Suprapubic skin (tissue), 4 donors: ENCODE results near the gene JAML. TPM values are rescaled to one million over a fixed set of nuclear protein-coding genes. Genes with fewer than 3 reads are reported as not detected.

Experiments
- DNase-seq, 2 donors: peaks; one replicate each; pipeline ENCODE4 v3.0.0-alpha.2; 2019; ENCODE audit warnings: low spot score in 2 of 2
- H3K27ac ChIP-seq: fragments of 200-600 bp; sonication (generic); one replicate; pipeline ENCODE4 v1.5.1; 2019
- H3K27me3 ChIP-seq: fragments of 200-600 bp; sonication (generic); one replicate; pipeline ENCODE4 v1.5.1; 2019
- H3K36me3 ChIP-seq: fragments of 200-600 bp; sonication (generic); one replicate; pipeline ENCODE4 v1.5.1; 2019
- H3K4me1 ChIP-seq: fragments of 200-600 bp; sonication (generic); one replicate; pipeline ENCODE4 v1.5.1; 2019
- H3K4me3 ChIP-seq: fragments of 200-600 bp; sonication (generic); one replicate; pipeline ENCODE4 v1.5.1; 2019; ENCODE audit warnings: mild to moderate bottlenecking
- H3K9me3 ChIP-seq: fragments of 200-600 bp; sonication (generic); one replicate; pipeline ENCODE4 v1.5.1; 2019
- CTCF ChIP-seq, 2 donors: fragments of 200-600 bp in 1 of 2; fragments of 450-650 bp in 1 of 2; sonication (generic) in 1 of 2; IDR thresholded peaks; one replicate each; pipeline ENCODE4 v1.5.1; 2016 to 2019; ENCODE audit warnings: antibody characterized with exemption in 2 of 2, mild to moderate bottlenecking in 1 of 2, moderate library complexity in 1 of 2
- EP300 ChIP-seq: sonication (generic); formaldehyde crosslinking; IDR thresholded peaks from one replicate; pipeline ENCODE4 v1.6.1; 2017; ENCODE audit warnings: antibody characterized with exemption
- POLR2A ChIP-seq, 2 donors: fragments of 450-650 bp; IDR thresholded peaks; one replicate each; pipeline ENCODE4 v1.6.1; 2017; ENCODE audit warnings: antibody characterized with exemption in 2 of 2, mild to moderate bottlenecking in 2 of 2, moderate library complexity in 2 of 2
- POLR2AphosphoS5 ChIP-seq, 3 donors: sonication (generic); formaldehyde crosslinking; IDR thresholded peaks; one replicate each; pipeline ENCODE4 v1.6.1; 2017; ENCODE audit warnings: antibody characterized with exemption in 3 of 3
- WGBS: methylation state at CpG from one replicate; pipeline ENCODE4 v1.1.5; 2018; 5-methylcytosine and 5-hydroxymethylcytosine counted together
- total RNA-seq, 4 donors: library from RNA; depleted of rRNA; stranded (reverse); fragments of >200 nt; gene quantifications; one replicate each; pipeline ENCODE4 v1.1.0, GENCODE V29; 2016

JAML gene
- total RNA-seq, 4 donors from 2014 or later = 1.1 to 4.9 (median 2.1) TPM; not detected in 1

- no peaks in the 10 kb centered on the region for H3K27me3 ChIP-seq
- H3K4me3 ChIP-seq = peak overlapping the region; percentile 48
- WGBS = 46% methylated on average over 13 of the region's 13 CpGs
- peak overlapping the region; percentile 89 for H3K27ac ChIP-seq
- DNase-seq = no peak
- H3K9me3 ChIP-seq = no peaks in the 10 kb centered on the region
- no peak for TF ChIP-seq CTCF (IDR thresholded peaks at IDR 0.05)
- no peak for TF ChIP-seq POLR2A (IDR thresholded peaks at IDR 0.05)
- TF ChIP-seq EP300 = no peak
- peaks cover 51% of the 10 kb centered on the region for H3K4me1 ChIP-seq
- no peaks in the 10 kb centered on the region for H3K36me3 ChIP-seq
Measured at GRCh38 chr11:118264569-118265465, 40.0 kb upstream of the JAML start.

- WGBS = 5% methylated on average over 19 of the region's 19 CpGs
- TF ChIP-seq EP300 = no peak
- TF ChIP-seq POLR2A (IDR thresholded peaks at IDR 0.05) = no peak
- TF ChIP-seq CTCF (IDR thresholded peaks at IDR 0.05) = no peak
- peak in 1 of 3 donors; percentile 30 for TF ChIP-seq POLR2AphosphoS5 (IDR thresholded peaks at IDR 0.05)
- H3K9me3 ChIP-seq = no peaks in the 10 kb centered on the region
- DNase-seq = peak in 1 of 2 donors; percentile 72
- H3K27ac ChIP-seq = peak within 1 kb of the TSS; percentile 89
- H3K36me3 ChIP-seq = peaks cover 8% of the 10 kb centered on the region
- peak within 1 kb of the TSS; percentile 48 for H3K4me3 ChIP-seq
- H3K27me3 ChIP-seq = no peaks in the 10 kb centered on the region
- peaks cover 51% of the 10 kb centered on the region for H3K4me1 ChIP-seq
Measured at GRCh38 chr11:118263695-118264568, 39.1 kb upstream of the JAML start, which contains the start of gene MPZL2. Gene MPZL2, minus strand, starts transcription at chr11:118264297. Its CDS starts 144 bp downstream, at chr11:118264153.

- Histone ChIP-seq H3K9me3 (no peaks in the 10 kb centered on the region), H3K4me3 (peak overlapping the region; percentile 48), H3K36me3 (peaks cover 8% of the 10 kb centered on the region), H3K4me1 (peaks cover 50% of the 10 kb centered on the region), H3K27ac (peak overlapping the region; percentile 89), H3K27me3 (no peaks in the 10 kb centered on the region)
- 39% methylated on average over 4 of the region's 4 CpGs for WGBS
- no peak for DNase-seq
- no peak for TF ChIP-seq POLR2AphosphoS5 (IDR thresholded peaks at IDR 0.05)
- TF ChIP-seq POLR2A (IDR thresholded peaks at IDR 0.05) = no peak
- no peak for TF ChIP-seq EP300
- no peak for TF ChIP-seq CTCF (IDR thresholded peaks at IDR 0.05)
Measured at GRCh38 chr11:118263112-118263511, 38.3 kb upstream of the JAML start.

GRCh38 chr11:118260353-118260752 is 35.5 kb upstream of the JAML start:
- Histone ChIP-seq H3K27me3 (no peaks in the 10 kb centered on the region), H3K4me1 (peaks cover 28% of the 10 kb centered on the region), H3K36me3 (peaks cover 8% of the 10 kb centered on the region), H3K27ac (no peak overlapping the region), H3K9me3 (no peaks in the 10 kb centered on the region), H3K4me3 (no peak overlapping the region)
- TF ChIP-seq POLR2AphosphoS5 (IDR thresholded peaks at IDR 0.05) (no peak), EP300 (no peak), CTCF (IDR thresholded peaks at IDR 0.05) (no peak), POLR2A (IDR thresholded peaks at IDR 0.05) (no peak)
- no peak for DNase-seq
- WGBS = 73% methylated on average over 3 of the region's 3 CpGs

GRCh38 chr11:118259138-118259537 is 34.3 kb upstream of the JAML start:
- no peak overlapping the region for H3K27ac ChIP-seq
- peaks cover 3% of the 10 kb centered on the region for H3K27me3 ChIP-seq
- H3K4me1 ChIP-seq = peaks cover 16% of the 10 kb centered on the region
- no peak overlapping the region for H3K4me3 ChIP-seq
- no peak for DNase-seq
- 100% methylated on average over 1 of the region's 1 CpG for WGBS
- H3K9me3 ChIP-seq = no peaks in the 10 kb centered on the region
- peaks cover 8% of the 10 kb centered on the region for H3K36me3 ChIP-seq
- no peak for TF ChIP-seq POLR2AphosphoS5 (IDR thresholded peaks at IDR 0.05)
- TF ChIP-seq CTCF (IDR thresholded peaks at IDR 0.05) = no peak
- TF ChIP-seq EP300 = no peak
- no peak for TF ChIP-seq POLR2A (IDR thresholded peaks at IDR 0.05)
